Liver (tissue), 3 donors: ENCODE results near the gene TBC1D20.

Experiments
- GABPA ChIP-seq, 2 donors: IDR thresholded peaks in 1 of 2; conservative IDR thresholded peaks in 1 of 2; 2 replicates each; pipeline ENCODE4 v1.6.1; 2016; ENCODE audit warnings: antibody characterized with exemption in 2 of 2, mild to moderate bottlenecking in 1 of 2, moderate library complexity in 1 of 2
- YY1 ChIP-seq: IDR thresholded peaks from 2 replicates; pipeline ENCODE4 v1.6.1; 2016; ENCODE audit warnings: antibody characterized with exemption, mild to moderate bottlenecking
- TF ChIP-seq, protein P1 (sequence below): IDR thresholded peaks from 2 replicates; pipeline ENCODE4 v1.6.1; 2016; ENCODE audit warnings: antibody characterized with exemption
- TF ChIP-seq, protein P2 (sequence below): fragments of 150-350 bp; IDR thresholded peaks from 2 replicates; pipeline ENCODE4 v1.5.1; 2017; ENCODE audit warnings: improper control_type of control experiment, low read depth, low read length; ENCODE audit not compliant: missing input control
- donor health status: healthy.
- donor health status: healthy.

GRCh38 chr20:438571-439469 lies 23.5 kb downstream of the TBC1D20 start:
- TF ChIP-seq, protein P1, sequence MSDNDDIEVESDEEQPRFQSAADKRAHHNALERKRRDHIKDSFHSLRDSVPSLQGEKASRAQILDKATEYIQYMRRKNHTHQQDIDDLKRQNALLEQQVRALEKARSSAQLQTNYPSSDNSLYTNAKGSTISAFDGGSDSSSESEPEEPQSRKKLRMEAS, result no peak
- TF ChIP-seq, protein P2, sequence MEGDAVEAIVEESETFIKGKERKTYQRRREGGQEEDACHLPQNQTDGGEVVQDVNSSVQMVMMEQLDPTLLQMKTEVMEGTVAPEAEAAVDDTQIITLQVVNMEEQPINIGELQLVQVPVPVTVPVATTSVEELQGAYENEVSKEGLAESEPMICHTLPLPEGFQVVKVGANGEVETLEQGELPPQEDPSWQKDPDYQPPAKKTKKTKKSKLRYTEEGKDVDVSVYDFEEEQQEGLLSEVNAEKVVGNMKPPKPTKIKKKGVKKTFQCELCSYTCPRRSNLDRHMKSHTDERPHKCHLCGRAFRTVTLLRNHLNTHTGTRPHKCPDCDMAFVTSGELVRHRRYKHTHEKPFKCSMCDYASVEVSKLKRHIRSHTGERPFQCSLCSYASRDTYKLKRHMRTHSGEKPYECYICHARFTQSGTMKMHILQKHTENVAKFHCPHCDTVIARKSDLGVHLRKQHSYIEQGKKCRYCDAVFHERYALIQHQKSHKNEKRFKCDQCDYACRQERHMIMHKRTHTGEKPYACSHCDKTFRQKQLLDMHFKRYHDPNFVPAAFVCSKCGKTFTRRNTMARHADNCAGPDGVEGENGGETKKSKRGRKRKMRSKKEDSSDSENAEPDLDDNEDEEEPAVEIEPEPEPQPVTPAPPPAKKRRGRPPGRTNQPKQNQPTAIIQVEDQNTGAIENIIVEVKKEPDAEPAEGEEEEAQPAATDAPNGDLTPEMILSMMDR, result no peak
- TF ChIP-seq GABPA (IDR thresholded peaks at IDR 0.05 in 1 of 2, conservative IDR thresholded peaks at IDR 0.05 in 1 of 2), result no peak
- no peak for TF ChIP-seq YY1
